Subcutaneous abdominal adipose tissue (tissue), 5 donors: ENCODE data around the gene PITX1.

Source experiments
- H3K27ac ChIP-seq: one replicate; pipeline ENCODE4 v1.7.0; 2013; ENCODE audit warnings: low read depth, mild to moderate bottlenecking, inconsistent platforms, low read length, moderate library complexity
- H3K27me3 ChIP-seq, 5 donors: one replicate each; pipeline ENCODE4 v1.7.0; 2013; ENCODE audit warnings: low read length in 5 of 5, inconsistent platforms in 1 of 5; ENCODE audit not compliant: control insufficient read depth in 5 of 5, insufficient read depth in 4 of 5
- H3K36me3 ChIP-seq, 5 donors: one replicate each; pipeline ENCODE4 v1.7.0; 2013; ENCODE audit warnings: low read length in 5 of 5; ENCODE audit not compliant: control insufficient read depth in 5 of 5, insufficient read depth in 5 of 5
- H3K4me1 ChIP-seq, 5 donors: one replicate each; pipeline ENCODE4 v1.7.0; 2013; ENCODE audit warnings: low read length in 5 of 5, mild to moderate bottlenecking in 3 of 5, moderate library complexity in 1 of 5; ENCODE audit not compliant: control insufficient read depth in 5 of 5, insufficient read depth in 5 of 5
- H3K4me3 ChIP-seq, 5 donors: one replicate each; pipeline ENCODE4 v1.7.0; 2013; ENCODE audit warnings: low read length in 5 of 5, low read depth in 1 of 5
- H3K9ac ChIP-seq, 5 donors: one replicate each; pipeline ENCODE4 v1.7.0; 2013; ENCODE audit warnings: low read length in 5 of 5, mild to moderate bottlenecking in 4 of 5, moderate library complexity in 3 of 5
- H3K9me3 ChIP-seq, 5 donors: one replicate each; pipeline ENCODE4 v1.7.0; 2013; ENCODE audit warnings: low read length in 5 of 5; ENCODE audit not compliant: control insufficient read depth in 5 of 5
- donor health status: healthy.
- donor health status: healthy.
- donor health status: healthy.
- donor health status: healthy.
- donor health status: healthy.

PITX1 gene

DNA sequence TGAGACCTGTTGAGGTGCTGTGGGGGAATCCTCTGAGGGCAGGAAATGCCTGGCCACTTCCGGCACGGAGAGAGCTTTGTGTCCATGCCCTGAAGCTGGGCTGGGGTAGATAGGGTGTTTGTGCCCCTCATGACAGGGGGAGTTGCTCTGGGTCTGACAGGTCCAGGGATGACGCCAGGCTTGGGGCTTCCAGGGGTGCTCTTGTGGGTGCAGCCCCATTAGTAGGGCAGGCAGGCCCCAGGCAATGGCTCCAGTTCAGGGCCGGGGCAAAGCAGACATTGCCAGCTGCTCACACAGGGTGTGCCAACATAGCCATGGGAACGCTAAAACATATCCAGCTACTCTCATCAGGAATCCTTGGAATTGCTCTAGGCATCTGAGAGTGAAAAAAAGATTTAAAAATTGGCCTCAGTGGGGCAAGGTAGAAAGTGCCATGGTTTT, 21.1 kb downstream of the PITX1 start:
- Histone ChIP-seq H3K4me1 (peaks cover 1 to 21% (median 10%) of the 10 kb centered on the region in 5 donors), H3K9me3 (no peaks in the 10 kb centered on the region), H3K27me3 (no peaks in the 10 kb centered on the region), H3K9ac (no peak overlapping the region), H3K27ac (no peak overlapping the region), H3K4me3 (no peak overlapping the region), H3K36me3 (no peaks in the 10 kb centered on the region)

- Histone ChIP-seq H3K9me3 (no peaks in the 10 kb centered on the region), H3K27me3 (no peaks in the 10 kb centered on the region), H3K36me3 (no peaks in the 10 kb centered on the region), H3K4me1 (peaks cover 1 to 21% (median 10%) of the 10 kb centered on the region in 5 donors), H3K9ac (no peak overlapping the region), H3K27ac (no peak overlapping the region), H3K4me3 (no peak overlapping the region)
Observed at GRCh38 chr5:135012033-135012588, 21.9 kb downstream of the PITX1 start.

DNA sequence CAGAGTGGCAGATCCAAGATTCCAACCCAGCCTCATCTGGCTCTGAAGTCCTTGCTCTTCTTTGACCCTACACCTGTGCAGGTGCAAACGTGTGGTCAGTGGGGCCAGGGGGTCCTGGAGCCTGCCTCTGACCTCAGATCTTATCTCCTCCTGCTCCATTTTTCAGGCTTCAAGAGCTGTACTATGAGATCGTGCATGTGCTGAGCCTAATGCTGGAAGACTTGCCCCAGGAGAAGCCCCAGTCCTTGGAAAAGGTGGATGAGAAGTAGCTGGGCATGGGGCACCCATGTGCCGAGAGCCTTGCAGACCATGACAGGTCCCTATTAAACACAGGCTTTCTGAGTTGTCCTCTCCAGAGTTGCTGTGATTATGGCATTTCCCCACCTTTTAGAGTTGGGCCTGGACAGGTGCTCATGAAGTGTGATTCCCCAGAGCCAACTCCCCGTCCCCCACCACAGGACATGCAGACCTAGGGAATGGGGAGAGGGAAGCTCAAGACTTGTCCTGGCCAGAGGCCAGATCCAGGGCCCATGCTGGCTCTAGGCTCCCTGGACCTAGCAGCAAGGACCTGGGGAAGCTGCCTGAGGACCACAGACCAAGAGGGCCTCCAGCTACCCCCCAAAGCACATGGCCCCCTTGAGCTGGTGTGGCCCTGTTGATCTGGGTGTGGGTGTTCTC, 22.5 kb downstream of the PITX1 start:
- Histone ChIP-seq H3K27me3 (no peaks in the 10 kb centered on the region), H3K9ac (no peak overlapping the region), H3K27ac (no peak overlapping the region), H3K4me3 (no peak overlapping the region), H3K9me3 (no peaks in the 10 kb centered on the region), H3K36me3 (no peaks in the 10 kb centered on the region), H3K4me1 (peaks cover 1 to 21% (median 10%) of the 10 kb centered on the region in 5 donors)

DNA sequence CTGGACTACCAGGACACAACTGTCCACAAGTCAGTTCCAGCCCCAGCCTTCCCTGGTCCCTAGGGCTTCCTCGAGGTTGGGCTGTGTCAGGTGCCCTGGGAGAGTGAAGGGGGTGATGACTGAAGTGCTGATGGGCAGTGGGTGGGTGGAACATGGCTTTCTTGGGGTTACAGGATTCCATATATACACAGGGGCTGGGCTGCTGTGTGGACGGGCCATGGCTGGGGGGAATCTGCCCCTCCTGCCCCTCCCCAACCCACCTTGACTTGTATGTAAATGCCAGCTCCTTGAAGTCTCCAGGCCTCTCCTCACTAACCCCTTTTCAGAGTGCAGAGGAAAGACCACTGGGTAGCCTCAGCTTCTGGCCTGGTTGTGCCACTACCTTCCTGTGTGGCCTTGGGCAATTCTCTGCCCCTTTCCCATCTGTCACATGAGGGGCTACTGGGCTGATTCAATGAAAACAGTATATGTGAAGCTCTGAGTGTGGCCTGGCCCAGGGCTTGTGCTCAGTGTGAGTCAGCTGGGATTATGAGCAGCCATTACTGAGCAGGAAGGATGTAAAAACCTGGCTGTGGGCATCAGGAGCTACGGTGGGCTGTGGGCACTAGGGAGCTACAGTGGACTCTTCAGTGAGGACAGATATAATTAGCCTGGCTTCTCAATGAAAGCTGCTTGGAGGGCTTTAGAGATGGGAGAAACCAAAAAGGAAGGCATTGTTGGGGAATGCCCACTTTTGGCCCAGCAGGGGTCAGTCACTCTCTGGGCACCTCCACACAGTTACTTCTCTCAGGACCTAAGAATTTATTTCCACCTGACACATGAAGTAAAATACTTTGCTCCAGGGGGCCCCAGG, 23.3 kb downstream of the PITX1 start:
- Histone ChIP-seq H3K27me3 (no peaks in the 10 kb centered on the region), H3K27ac (no peak overlapping the region), H3K9me3 (no peaks in the 10 kb centered on the region)

GRCh38 chr5:135009736-135010501, 24.1 kb downstream of the PITX1 start:
- H3K27ac ChIP-seq, result no peak overlapping the region
- no peaks in the 10 kb centered on the region for H3K9me3 ChIP-seq
- no peaks in the 10 kb centered on the region for H3K36me3 ChIP-seq
- H3K27me3 ChIP-seq, result no peaks in the 10 kb centered on the region
- H3K4me3 ChIP-seq, result no peak overlapping the region
- peaks cover 0 to 21% (median 10%) of the 10 kb centered on the region in 5 donors for H3K4me1 ChIP-seq
- H3K9ac ChIP-seq, result no peak overlapping the region

More for the DNA sequence above, 23.3 kb downstream of the PITX1 start:
- H3K4me1 ChIP-seq, result peaks cover 1 to 21% (median 10%) of the 10 kb centered on the region in 5 donors
- no peak overlapping the region for H3K9ac ChIP-seq
- H3K4me3 ChIP-seq, result no peak overlapping the region
- H3K36me3 ChIP-seq, result no peaks in the 10 kb centered on the region

- Histone ChIP-seq H3K27me3 (no peaks in the 10 kb centered on the region), H3K4me1 (peaks cover 0 to 13% (median 4%) of the 10 kb centered on the region in 5 donors), H3K27ac (no peak overlapping the region), H3K9me3 (no peaks in the 10 kb centered on the region), H3K4me3 (no peak overlapping the region), H3K36me3 (no peaks in the 10 kb centered on the region), H3K9ac (no peak overlapping the region)
Observed at GRCh38 chr5:135008981-135009735, 24.9 kb downstream of the PITX1 start.

DNA sequence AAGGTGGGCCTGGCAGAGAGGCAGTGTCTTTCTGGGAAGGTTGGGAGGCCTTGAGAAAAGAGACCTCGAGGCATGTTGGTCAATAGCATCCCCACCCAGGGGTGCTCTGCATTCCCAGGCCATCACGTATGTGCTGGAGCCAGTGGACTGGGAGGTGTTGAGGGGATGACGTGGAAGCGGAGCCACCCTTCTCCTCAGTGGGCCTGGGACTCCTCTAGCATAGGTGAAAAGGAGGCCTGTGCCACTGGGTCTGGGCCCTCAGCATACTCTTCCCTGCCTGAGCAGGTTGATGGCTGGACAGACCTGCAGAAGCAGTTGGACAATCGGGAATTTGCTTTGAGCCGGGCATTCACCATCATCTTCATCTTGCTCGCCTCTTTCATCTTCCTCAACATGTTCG, 25.5 kb downstream of the PITX1 start:
- Histone ChIP-seq H3K4me3 (no peak overlapping the region), H3K27ac (no peak overlapping the region), H3K4me1 (peaks cover 0 to 8% (median 0%) of the 10 kb centered on the region in 5 donors), H3K36me3 (no peaks in the 10 kb centered on the region), H3K9me3 (no peaks in the 10 kb centered on the region), H3K9ac (no peak overlapping the region), H3K27me3 (no peaks in the 10 kb centered on the region)

DNA sequence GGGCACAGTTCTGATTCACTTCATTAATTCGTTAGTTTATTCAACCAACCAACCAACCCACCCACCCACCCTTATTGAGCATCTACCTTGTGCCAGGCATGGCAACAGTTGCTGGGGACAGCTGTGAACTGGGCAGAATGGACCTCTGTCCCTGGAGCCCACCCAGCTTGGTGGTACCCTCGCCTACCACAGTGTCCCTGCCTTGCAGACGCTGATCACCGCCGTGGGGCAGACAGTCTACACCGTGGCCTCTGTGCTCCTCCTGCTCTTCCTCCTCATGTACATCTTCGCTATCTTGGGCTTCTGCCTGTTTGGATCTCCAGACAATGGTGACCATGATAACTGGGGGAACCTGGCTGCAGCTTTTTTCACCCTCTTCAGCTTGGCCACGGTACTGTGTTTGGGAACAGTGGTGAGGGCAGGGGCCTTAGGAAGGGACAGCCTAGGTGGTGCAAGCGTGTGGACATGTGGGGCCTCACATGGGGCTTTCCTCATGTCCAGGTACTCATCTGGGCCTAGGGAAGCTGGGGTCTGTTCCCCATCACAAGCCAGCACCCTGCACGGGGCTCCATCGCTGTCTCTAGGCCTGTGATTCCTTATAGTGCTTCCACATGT, 26.2 kb downstream of the PITX1 start:
- no peak overlapping the region for H3K9ac ChIP-seq
- H3K4me3 ChIP-seq, result no peak overlapping the region

DNA sequence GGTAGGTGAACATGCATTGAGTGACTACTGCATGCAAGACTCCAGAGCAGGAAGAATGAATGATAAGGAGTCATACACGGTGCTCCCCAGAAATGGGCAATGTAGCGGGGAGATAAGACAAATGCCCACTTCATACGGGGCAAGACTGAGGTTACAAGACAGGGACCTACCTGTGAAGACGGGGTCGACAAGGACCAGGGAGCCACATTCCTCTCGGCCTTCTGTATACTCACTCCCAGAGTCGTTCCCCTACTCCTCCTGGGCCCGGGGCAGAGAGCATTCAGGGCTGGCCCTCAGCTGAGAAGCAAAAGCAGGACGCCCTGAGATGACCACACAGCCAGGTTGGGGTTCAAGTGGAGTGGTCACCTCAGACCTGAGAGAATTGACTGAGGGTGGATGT, 26.7 kb downstream of the PITX1 start:
- no peaks in the 10 kb centered on the region for H3K36me3 ChIP-seq
- no peaks in the 10 kb centered on the region for H3K4me1 ChIP-seq
- no peak overlapping the region for H3K27ac ChIP-seq
- no peak overlapping the region for H3K9ac ChIP-seq
- no peaks in the 10 kb centered on the region for H3K27me3 ChIP-seq
- no peaks in the 10 kb centered on the region for H3K9me3 ChIP-seq
- H3K4me3 ChIP-seq, result no peak overlapping the region

More for the DNA sequence above, 26.2 kb downstream of the PITX1 start:
- Histone ChIP-seq H3K27ac (no peak overlapping the region), H3K36me3 (no peaks in the 10 kb centered on the region), H3K4me1 (peaks cover 0 to under 1% (median 0%) of the 10 kb centered on the region in 5 donors), H3K27me3 (no peaks in the 10 kb centered on the region), H3K9me3 (no peaks in the 10 kb centered on the region)
